DOHH2 (cell line): ENCODE results near the gene GRID2.

Experiments used
- H3F3A ChIP-seq: fragments of 200-600 bp; sonication (generic), shearing (Covaris generic); 2 replicates; pipeline ENCODE4 v1.6.0; 2016; ENCODE audit warnings: antibody characterized with exemption, mild to moderate bottlenecking; ENCODE audit not compliant: control insufficient read depth, insufficient read depth
- H3K27ac ChIP-seq: fragments of 200-600 bp; sonication (generic); 2 replicates; pipeline ENCODE4 v1.5.1; 2014; ENCODE audit warnings: low read depth, mild to moderate bottlenecking, low read length, moderate library complexity
- H3K27me3 ChIP-seq: fragments of 200-600 bp; sonication (generic); 2 replicates; pipeline ENCODE4 v1.6.1; 2014; ENCODE audit warnings: mild to moderate bottlenecking, low read length, mixed read lengths; ENCODE audit not compliant: control insufficient read depth
- H3K36me3 ChIP-seq: fragments of 200-600 bp; sonication (generic); 2 replicates; pipeline ENCODE4 v1.6.1; 2014; ENCODE audit warnings: mild to moderate bottlenecking, low read length, moderate library complexity, mixed read lengths; ENCODE audit not compliant: control insufficient read depth
- H3K4me1 ChIP-seq: fragments of 200-600 bp; sonication (generic); 2 replicates; pipeline ENCODE4 v1.6.1; 2014; ENCODE audit warnings: mild to moderate bottlenecking, low read length, mixed read lengths; ENCODE audit not compliant: control insufficient read depth
- H3K4me2 ChIP-seq: fragments of 200-600 bp; sonication (generic); 2 replicates; pipeline ENCODE4 v1.6.0; 2014; ENCODE audit warnings: mild to moderate bottlenecking, low read length, moderate library complexity
- H3K4me3 ChIP-seq: fragments of 200-600 bp; sonication (generic); 2 replicates; pipeline ENCODE4 v1.5.1; 2014; ENCODE audit warnings: mild to moderate bottlenecking, low read length, mixed read lengths
- H3K79me2 ChIP-seq: fragments of 200-600 bp; sonication (generic); 2 replicates; pipeline ENCODE4 v1.6.1; 2014; ENCODE audit warnings: mild to moderate bottlenecking, low read length, mixed read lengths; ENCODE audit not compliant: control insufficient read depth
- H3K9me2 ChIP-seq: fragments of 200-600 bp; sonication (generic); replicated peaks from 2 replicates; pipeline ENCODE4 v1.6.1; 2014; ENCODE audit warnings: mild to moderate bottlenecking, low read length, mixed read lengths; ENCODE audit not compliant: control insufficient read depth
- H3K9me3 ChIP-seq: fragments of 200-600 bp; sonication (generic); 2 replicates; pipeline ENCODE4 v1.6.1; 2014; ENCODE audit warnings: antibody characterized with exemption, low read length, mixed read lengths; ENCODE audit not compliant: control insufficient read depth, insufficient read depth
- H4K20me1 ChIP-seq: fragments of 200-600 bp; sonication (generic); 2 replicates; pipeline ENCODE4 v1.6.0; 2014; ENCODE audit warnings: low read depth, mild to moderate bottlenecking, antibody characterized with exemption, low read length, moderate library complexity; ENCODE audit not compliant: control insufficient read depth, insufficient read depth
- EZH2phosphoT487 ChIP-seq: fragments of 200-600 bp; sonication (generic); IDR thresholded peaks from 2 replicates; pipeline ENCODE4 v1.6.1; 2017; ENCODE audit warnings: borderline replicate concordance, mild to moderate bottlenecking, antibody characterized with exemption, low read length, moderate library complexity, mixed read lengths
- TF ChIP-seq, protein P1 (sequence below): fragments of 200-600 bp; sonication (generic); IDR thresholded peaks from one replicate; pipeline ENCODE4 v1.5.1; 2014; ENCODE audit warnings: antibody characterized with exemption, mild to moderate bottlenecking, low read depth, low read length; ENCODE audit not compliant: poor library complexity, severe bottlenecking

Gene GRID2

GRCh38 chr4:92305148-92305877, 1.5 kb downstream of the GRID2 start:
- no peak overlapping the region for H3K4me2 ChIP-seq

GRCh38 chr4:92305878-92306520, 2.2 kb downstream of the GRID2 start:
- Histone ChIP-seq H3K9me3 (peaks cover 3% of the 10 kb centered on the region; the same call in 1 of the 2 replicates), H3K4me3 (no peak overlapping the region), H3K4me1 (no peaks in the 10 kb centered on the region), H3K4me2 (no peak overlapping the region), H3K9me2 (no peaks in the 10 kb centered on the region), H3K36me3 (no peaks in the 10 kb centered on the region), H3K27ac (no peak overlapping the region), H3F3A (no peaks in the 10 kb centered on the region), H4K20me1 (no peaks in the 10 kb centered on the region), H3K79me2 (no peaks in the 10 kb centered on the region), H3K27me3 (no peaks in the 10 kb centered on the region)
- TF ChIP-seq EZH2phosphoT487 = no peak
- TF ChIP-seq, protein P1, sequence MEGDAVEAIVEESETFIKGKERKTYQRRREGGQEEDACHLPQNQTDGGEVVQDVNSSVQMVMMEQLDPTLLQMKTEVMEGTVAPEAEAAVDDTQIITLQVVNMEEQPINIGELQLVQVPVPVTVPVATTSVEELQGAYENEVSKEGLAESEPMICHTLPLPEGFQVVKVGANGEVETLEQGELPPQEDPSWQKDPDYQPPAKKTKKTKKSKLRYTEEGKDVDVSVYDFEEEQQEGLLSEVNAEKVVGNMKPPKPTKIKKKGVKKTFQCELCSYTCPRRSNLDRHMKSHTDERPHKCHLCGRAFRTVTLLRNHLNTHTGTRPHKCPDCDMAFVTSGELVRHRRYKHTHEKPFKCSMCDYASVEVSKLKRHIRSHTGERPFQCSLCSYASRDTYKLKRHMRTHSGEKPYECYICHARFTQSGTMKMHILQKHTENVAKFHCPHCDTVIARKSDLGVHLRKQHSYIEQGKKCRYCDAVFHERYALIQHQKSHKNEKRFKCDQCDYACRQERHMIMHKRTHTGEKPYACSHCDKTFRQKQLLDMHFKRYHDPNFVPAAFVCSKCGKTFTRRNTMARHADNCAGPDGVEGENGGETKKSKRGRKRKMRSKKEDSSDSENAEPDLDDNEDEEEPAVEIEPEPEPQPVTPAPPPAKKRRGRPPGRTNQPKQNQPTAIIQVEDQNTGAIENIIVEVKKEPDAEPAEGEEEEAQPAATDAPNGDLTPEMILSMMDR = no peak

More at GRCh38 chr4:92305148-92305877, 1.5 kb downstream of the GRID2 start:
- Histone ChIP-seq H4K20me1 (no peaks in the 10 kb centered on the region), H3K36me3 (no peaks in the 10 kb centered on the region), H3K9me2 (no peaks in the 10 kb centered on the region), H3K4me3 (no peak overlapping the region), H3K79me2 (no peaks in the 10 kb centered on the region), H3K4me1 (no peaks in the 10 kb centered on the region), H3F3A (no peaks in the 10 kb centered on the region), H3K27ac (no peak overlapping the region), H3K27me3 (no peaks in the 10 kb centered on the region), H3K9me3 (peaks cover 3% of the 10 kb centered on the region; the same call in 1 of the 2 replicates)
- TF ChIP-seq, protein P1 = no peak
- TF ChIP-seq EZH2phosphoT487 = no peak

DNA sequence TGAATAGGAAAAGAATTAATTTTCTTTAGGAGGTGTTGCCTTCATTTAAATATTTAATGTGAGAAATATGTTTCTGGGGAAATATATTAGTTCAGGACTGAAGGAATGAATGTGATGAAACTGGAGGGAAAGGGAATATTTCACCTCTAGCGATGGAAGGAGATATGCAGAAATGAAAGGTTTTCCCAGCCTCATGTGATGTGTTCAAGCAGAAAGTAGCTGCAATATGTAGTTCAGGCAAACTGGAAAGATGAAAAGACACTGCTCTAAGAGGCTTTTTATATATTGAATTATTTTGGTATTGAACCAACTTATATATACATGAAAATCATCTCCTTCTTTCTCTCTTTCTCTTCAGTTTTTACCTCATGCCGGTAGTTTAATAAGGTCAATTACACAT, 3.4 kb downstream of the GRID2 start:
- no peak overlapping the region for H3K27ac ChIP-seq
- no peak for TF ChIP-seq EZH2phosphoT487
- TF ChIP-seq, protein P1 = no peak
- no peaks in the 10 kb centered on the region for H3K4me1 ChIP-seq
- H3K36me3 ChIP-seq = no peaks in the 10 kb centered on the region
- peaks cover 3% of the 10 kb centered on the region; the same call in 1 of the 2 replicates for H3K9me3 ChIP-seq
- H3K27me3 ChIP-seq = no peaks in the 10 kb centered on the region
- H3K9me2 ChIP-seq = no peaks in the 10 kb centered on the region
- no peaks in the 10 kb centered on the region for H3F3A ChIP-seq
- no peak overlapping the region for H3K4me3 ChIP-seq
- no peak overlapping the region for H3K4me2 ChIP-seq
- no peaks in the 10 kb centered on the region for H4K20me1 ChIP-seq
- H3K79me2 ChIP-seq = no peaks in the 10 kb centered on the region
